ENCODE measurements around the gene NFATC1. TPM values are rescaled to one million over a fixed set of nuclear protein-coding genes. Genes with fewer than 3 reads are reported as not detected.

NFATC1 gene
- total RNA-seq, 6 donors from 2014 or later: 13.6 to 39.5 (median 20.3) TPM

DNA sequence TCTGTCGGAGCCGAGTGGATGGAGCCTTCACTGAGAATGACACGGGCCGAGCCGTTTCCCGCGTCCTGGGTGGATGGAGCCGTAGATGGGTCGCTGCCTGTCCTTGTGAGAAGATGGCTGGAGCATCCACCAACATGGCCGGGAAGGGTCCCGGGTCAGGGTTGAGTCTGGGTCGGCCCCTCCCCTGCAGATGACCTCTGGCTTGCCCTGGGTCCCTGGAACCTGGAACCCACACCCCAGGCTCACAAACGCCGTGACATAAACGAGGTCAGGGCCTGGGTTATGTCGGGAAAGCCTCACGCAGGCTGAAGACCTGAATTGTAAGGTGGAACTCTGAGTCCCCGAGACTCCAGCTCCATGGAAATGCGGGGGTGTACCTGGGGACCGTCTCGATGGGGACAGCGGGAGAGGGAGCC lies 94.9 kb downstream of the NFATC1 start:
- Histone ChIP-seq H3K4me1 (peaks cover 0 to 2% (median 0%) of the 10 kb centered on the region in 4 donors), H3K36me3 (peaks cover 4 to 55% (median 29%) of the 10 kb centered on the region in 4 donors), H3K4me3 (no peak overlapping the region), H3K27ac (no peak overlapping the region), H3K9me3 (peaks cover 0 to 3% (median 0%) of the 10 kb centered on the region in 4 donors), H3K27me3 (no peaks in the 10 kb centered on the region)
- TF ChIP-seq POLR2A (IDR thresholded peaks at IDR 0.05) (no peak), EP300 (IDR thresholded peaks at IDR 0.05) (no peak), POLR2AphosphoS5 (IDR thresholded peaks at IDR 0.05) (no peak)
- TF ChIP-seq, protein P1, sequence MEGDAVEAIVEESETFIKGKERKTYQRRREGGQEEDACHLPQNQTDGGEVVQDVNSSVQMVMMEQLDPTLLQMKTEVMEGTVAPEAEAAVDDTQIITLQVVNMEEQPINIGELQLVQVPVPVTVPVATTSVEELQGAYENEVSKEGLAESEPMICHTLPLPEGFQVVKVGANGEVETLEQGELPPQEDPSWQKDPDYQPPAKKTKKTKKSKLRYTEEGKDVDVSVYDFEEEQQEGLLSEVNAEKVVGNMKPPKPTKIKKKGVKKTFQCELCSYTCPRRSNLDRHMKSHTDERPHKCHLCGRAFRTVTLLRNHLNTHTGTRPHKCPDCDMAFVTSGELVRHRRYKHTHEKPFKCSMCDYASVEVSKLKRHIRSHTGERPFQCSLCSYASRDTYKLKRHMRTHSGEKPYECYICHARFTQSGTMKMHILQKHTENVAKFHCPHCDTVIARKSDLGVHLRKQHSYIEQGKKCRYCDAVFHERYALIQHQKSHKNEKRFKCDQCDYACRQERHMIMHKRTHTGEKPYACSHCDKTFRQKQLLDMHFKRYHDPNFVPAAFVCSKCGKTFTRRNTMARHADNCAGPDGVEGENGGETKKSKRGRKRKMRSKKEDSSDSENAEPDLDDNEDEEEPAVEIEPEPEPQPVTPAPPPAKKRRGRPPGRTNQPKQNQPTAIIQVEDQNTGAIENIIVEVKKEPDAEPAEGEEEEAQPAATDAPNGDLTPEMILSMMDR (IDR thresholded peaks at IDR 0.05): no peak
- no peak for ATAC-seq (ENCODE audit: low FRiP score in 2 of 2)
- 85 to 88% methylated on average over 21 to 22 of the region's 22 CpGs for WGBS, 2 donors
- no peak for DNase-seq

- WGBS, 2 donors: 91 to 92% methylated on average over 19 of the region's 19 CpGs
- no peaks in the 10 kb centered on the region for H3K27me3 ChIP-seq
- TF ChIP-seq, protein P1 (IDR thresholded peaks at IDR 0.05): no peak
- no peak for TF ChIP-seq EP300 (IDR thresholded peaks at IDR 0.05)
- no peak for TF ChIP-seq POLR2AphosphoS5 (IDR thresholded peaks at IDR 0.05)
- no peak for TF ChIP-seq POLR2A (IDR thresholded peaks at IDR 0.05)
- DNase-seq: no peak
- no peak overlapping the region for H3K4me3 ChIP-seq
- peaks cover 0 to 3% (median 0%) of the 10 kb centered on the region in 4 donors for H3K9me3 ChIP-seq
- H3K36me3 ChIP-seq: peaks cover 4 to 54% (median 26%) of the 10 kb centered on the region in 4 donors
- H3K27ac ChIP-seq: no peak overlapping the region
- no peaks in the 10 kb centered on the region for H3K4me1 ChIP-seq
- ATAC-seq (ENCODE audit: low FRiP score in 2 of 2): no peak
These were observed 95.4 kb downstream of the NFATC1 start for GRCh38 chr18:79491081-79491551.

DNA sequence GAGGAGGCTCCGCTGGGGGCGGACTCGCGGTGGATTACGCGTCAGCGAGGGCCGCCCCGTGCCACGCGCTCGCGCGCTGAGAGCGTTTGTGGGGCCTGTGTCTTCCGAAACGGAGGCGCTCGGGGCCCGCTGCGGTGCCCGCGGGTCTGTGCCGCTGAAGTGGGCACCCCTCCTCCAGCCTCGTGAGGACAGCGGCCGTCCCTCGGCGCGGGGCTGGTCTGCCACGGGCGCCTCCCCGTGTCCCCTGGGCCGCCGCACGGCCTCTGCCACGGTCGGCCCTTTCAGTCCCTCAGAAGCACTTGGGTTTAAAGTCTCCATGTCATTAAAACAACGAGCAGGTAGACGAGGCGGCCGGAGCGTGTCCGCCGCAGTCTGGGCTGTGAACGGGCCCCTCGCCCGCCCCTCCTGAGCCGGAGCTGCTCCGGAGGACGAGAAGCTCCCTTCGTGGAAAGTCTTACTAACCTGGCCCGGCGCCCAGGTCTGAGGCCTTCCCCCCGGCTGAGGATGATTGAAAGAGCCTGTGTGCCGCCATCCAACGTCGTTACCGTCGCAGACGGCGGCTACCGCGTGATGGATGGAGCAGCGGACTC lies 97.6 kb downstream of the NFATC1 start:
- WGBS, 2 donors: 90 to 96% methylated on average over 48 to 65 of the region's 65 CpGs
- H3K9me3 ChIP-seq: peaks cover 0 to 5% (median 1%) of the 10 kb centered on the region in 4 donors
- peaks cover 0 to 40% (median 10%) of the 10 kb centered on the region in 4 donors for H3K36me3 ChIP-seq
- no peak overlapping the region for H3K4me3 ChIP-seq
- DNase-seq: peak; percentile 14 to 82
- no peaks in the 10 kb centered on the region for H3K4me1 ChIP-seq
- no peak for ATAC-seq (ENCODE audit: low FRiP score in 2 of 2)
- H3K27me3 ChIP-seq: no peaks in the 10 kb centered on the region
- H3K27ac ChIP-seq: no peak overlapping the region
- no peak for TF ChIP-seq POLR2A (IDR thresholded peaks at IDR 0.05)
- no peak for TF ChIP-seq EP300 (IDR thresholded peaks at IDR 0.05)
- no peak for TF ChIP-seq POLR2AphosphoS5 (IDR thresholded peaks at IDR 0.05)
- TF ChIP-seq, protein P1 (IDR thresholded peaks at IDR 0.05): no peak

GRCh38 chr18:79493801-79494211 lies 98.1 kb downstream of the NFATC1 start:
- peaks cover 4 to 10% (median 6%) of the 10 kb centered on the region in 4 donors for H3K9me3 ChIP-seq
- 97 to 99% methylated on average over 19 to 41 of the region's 41 CpGs for WGBS, 2 donors
- ATAC-seq (ENCODE audit: low FRiP score in 2 of 2) (no peak), DNase-seq (peak in 1 of 2 donors; percentile 75)
- no peak overlapping the region for H3K4me3 ChIP-seq
- H3K27ac ChIP-seq: no peak overlapping the region
- TF ChIP-seq POLR2AphosphoS5 (IDR thresholded peaks at IDR 0.05) (no peak), POLR2A (IDR thresholded peaks at IDR 0.05) (no peak), EP300 (IDR thresholded peaks at IDR 0.05) (no peak)
- TF ChIP-seq, protein P1 (IDR thresholded peaks at IDR 0.05): no peak
- H3K4me1 ChIP-seq: no peaks in the 10 kb centered on the region
- no peaks in the 10 kb centered on the region for H3K27me3 ChIP-seq
- peaks cover 0 to 35% (median 8%) of the 10 kb centered on the region in 4 donors for H3K36me3 ChIP-seq
